NT2/D1 (cell line): ENCODE measurements around the gene NHLH2.

Experiments
- DNase-seq: peaks from one replicate; pipeline ENCODE4 v3.0.0-alpha.2; 2011; ENCODE audit warnings: low read depth, low spot score
- H3K27me3 ChIP-seq: 2 replicates; pipeline ENCODE4 v1.6.0; 2011; ENCODE audit warnings: mild to moderate bottlenecking; ENCODE audit not compliant: insufficient read length, insufficient read depth
- H3K36me3 ChIP-seq: 2 replicates; pipeline ENCODE4 v1.6.1; 2011; ENCODE audit warnings: mild to moderate bottlenecking, low read length, mixed read lengths; ENCODE audit not compliant: insufficient read depth, insufficient read length
- H3K4me1 ChIP-seq: 2 replicates; pipeline ENCODE4 v1.5.1; 2011; ENCODE audit not compliant: insufficient read depth, insufficient read length
- H3K4me3 ChIP-seq: 2 replicates; pipeline ENCODE4 v1.5.1; 2011; ENCODE audit warnings: low read depth; ENCODE audit not compliant: insufficient read length
- H3K9ac ChIP-seq: 2 replicates; pipeline ENCODE4 v1.6.0; 2011; ENCODE audit warnings: low read depth; ENCODE audit not compliant: insufficient read length
- H3K9me3 ChIP-seq: 2 replicates; pipeline ENCODE4 v1.5.1; 2011; ENCODE audit warnings: mild to moderate bottlenecking, low read length; ENCODE audit not compliant: insufficient read depth
- SUZ12 ChIP-seq: IDR thresholded peaks from 2 replicates; pipeline ENCODE4 v1.6.1; 2011; ENCODE audit not compliant: insufficient read length, insufficient read depth; ENCODE audit errors: extremely low read depth
- YY1 ChIP-seq: IDR thresholded peaks from 2 replicates; pipeline ENCODE4 v1.6.1; 2011; ENCODE audit not compliant: insufficient read length, insufficient read depth
- ZNF274 ChIP-seq: IDR thresholded peaks from 2 replicates; pipeline ENCODE4 v1.6.1; 2011; ENCODE audit warnings: mild to moderate bottlenecking, low read depth, low read length

NHLH2 gene

DNA sequence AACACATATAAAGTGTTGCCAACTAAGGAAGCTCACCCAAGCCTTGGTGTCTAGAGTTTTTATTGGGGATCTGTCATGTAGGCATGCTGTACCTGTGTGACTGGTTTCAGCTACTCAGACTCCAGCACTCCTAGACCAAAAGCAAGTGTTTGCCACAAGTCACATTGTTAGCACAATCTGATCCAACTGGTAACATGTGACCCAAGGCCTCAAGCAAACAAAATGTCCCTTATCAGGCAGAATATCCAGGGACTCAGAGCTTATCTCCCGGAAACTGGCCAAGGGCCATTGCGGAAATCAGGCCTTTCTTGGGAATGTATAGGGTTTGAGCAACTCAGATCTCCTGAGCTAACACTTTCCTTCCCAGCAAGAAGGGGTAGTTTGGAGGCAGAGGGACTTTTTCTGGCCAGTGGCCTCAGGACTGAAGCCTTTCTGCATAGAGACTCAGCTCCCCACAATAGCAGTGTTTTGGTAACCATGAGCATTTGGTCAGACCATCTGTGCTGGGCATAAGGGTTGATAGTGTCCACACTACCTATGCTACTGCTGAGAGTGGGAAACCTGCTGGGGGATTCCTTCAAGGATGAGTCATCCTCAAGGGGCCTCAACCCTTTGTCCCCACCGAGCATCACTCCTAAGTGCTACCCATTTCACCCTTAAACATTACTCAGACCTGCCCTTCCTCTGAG is 29.6 kb downstream of the NHLH2 start:
- no peaks in the 10 kb centered on the region for H3K36me3 ChIP-seq
- H3K4me1 ChIP-seq, result no peaks in the 10 kb centered on the region
- no peaks in the 10 kb centered on the region for H3K9me3 ChIP-seq
- H3K9ac ChIP-seq, result no peak overlapping the region
- TF ChIP-seq ZNF274, result no peak
- TF ChIP-seq SUZ12, result no peak
- TF ChIP-seq YY1, result no peak
- no peak overlapping the region for H3K4me3 ChIP-seq
- H3K27me3 ChIP-seq, result no peaks in the 10 kb centered on the region
- no peak for DNase-seq

DNA sequence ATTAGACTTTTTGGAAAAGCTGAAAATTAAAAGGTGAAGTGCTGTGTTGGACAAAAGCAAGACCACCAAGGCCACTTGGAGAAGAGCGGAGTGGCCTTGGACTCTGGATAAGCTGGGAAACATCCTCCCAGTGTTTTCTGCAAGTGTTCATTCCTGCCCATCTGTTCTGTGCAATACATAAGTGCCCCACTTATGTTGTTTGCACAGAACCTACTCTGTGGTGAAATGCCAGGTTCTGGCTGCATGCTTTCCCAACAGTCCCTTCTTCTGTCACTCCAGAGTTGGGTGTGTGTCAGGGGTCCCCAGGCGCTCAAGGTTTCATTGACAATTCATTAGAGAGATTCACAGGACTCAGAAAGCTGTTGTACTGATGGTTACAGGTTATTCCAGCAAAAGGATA is 30.3 kb downstream of the NHLH2 start:
- Histone ChIP-seq H3K9me3 (no peaks in the 10 kb centered on the region), H3K9ac (no peak overlapping the region), H3K4me1 (no peaks in the 10 kb centered on the region), H3K4me3 (no peak overlapping the region), H3K27me3 (no peaks in the 10 kb centered on the region), H3K36me3 (no peaks in the 10 kb centered on the region)
- TF ChIP-seq ZNF274, result no peak
- TF ChIP-seq SUZ12, result no peak
- no peak for TF ChIP-seq YY1
- no peak for DNase-seq

DNA sequence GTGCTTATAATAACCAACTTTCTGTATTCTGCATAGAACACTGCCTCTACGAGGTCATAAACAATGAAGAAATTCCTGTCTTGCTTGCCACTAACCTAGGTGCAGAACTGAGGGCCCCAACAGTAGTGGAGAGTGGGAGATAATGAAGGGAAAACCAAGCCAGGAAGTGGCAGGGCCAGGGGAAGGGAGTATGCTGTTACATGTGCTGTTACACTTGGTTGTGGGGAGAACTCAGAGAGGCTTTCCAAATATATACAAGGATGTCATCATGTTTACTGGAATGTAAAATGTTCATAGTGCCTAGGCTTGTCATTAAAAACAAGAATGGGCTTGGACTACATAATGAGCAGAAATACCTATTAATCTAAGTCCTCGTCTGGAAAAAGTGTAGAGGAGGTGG is 31.1 kb downstream of the NHLH2 start:
- H3K9me3 ChIP-seq, result no peaks in the 10 kb centered on the region
- H3K9ac ChIP-seq, result no peak overlapping the region
- no peaks in the 10 kb centered on the region for H3K27me3 ChIP-seq
- no peak for DNase-seq
- no peak overlapping the region for H3K4me3 ChIP-seq
- no peaks in the 10 kb centered on the region for H3K36me3 ChIP-seq
- no peak for TF ChIP-seq SUZ12
- H3K4me1 ChIP-seq, result no peaks in the 10 kb centered on the region

DNA sequence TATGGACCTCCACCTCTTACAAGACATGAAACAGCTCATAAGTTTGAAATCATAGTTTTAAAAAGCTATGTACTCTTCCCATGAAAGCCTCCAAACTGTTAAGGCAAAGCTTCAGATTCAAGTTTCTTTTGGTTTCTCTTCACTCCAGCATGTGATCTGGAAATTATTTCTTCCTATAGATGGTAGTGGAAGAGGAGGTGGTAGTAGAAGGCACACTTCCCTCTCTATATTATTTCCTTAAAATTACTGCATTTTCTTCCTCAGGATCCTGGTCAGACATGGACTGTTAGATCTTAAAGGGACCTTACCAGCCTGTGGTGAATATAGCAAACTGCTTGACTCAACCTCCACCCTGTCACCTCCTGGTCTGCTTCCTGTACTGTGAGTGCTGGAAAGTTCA is 31.9 kb downstream of the NHLH2 start:
- DNase-seq, result no peak
- Histone ChIP-seq H3K9me3 (no peaks in the 10 kb centered on the region), H3K4me1 (no peaks in the 10 kb centered on the region), H3K36me3 (no peaks in the 10 kb centered on the region), H3K27me3 (no peaks in the 10 kb centered on the region), H3K4me3 (no peak overlapping the region), H3K9ac (no peak overlapping the region)
- TF ChIP-seq ZNF274 (no peak), YY1 (no peak), SUZ12 (no peak)

DNA sequence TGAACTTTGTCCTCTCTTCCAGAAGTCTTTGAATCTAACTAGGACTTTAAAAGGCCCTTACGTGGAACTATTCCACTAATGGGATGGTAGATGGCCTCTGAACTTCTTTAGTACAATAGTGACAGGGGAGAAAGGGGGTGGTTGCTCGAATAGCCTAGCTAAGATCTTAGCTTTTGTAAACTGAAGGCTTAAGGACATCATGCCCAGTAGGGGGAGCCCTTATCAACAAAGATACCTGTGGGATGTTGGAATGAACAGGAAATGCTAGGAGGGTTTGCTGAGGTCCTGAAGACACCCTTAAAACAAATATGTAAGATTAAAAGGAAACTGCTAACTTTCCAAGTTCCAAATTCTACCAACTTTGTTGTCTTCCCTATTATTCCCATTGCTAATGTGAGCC is 33.2 kb downstream of the NHLH2 start:
- peak; percentile 92 for DNase-seq
- Histone ChIP-seq H3K9ac (no peak overlapping the region), H3K36me3 (no peaks in the 10 kb centered on the region), H3K4me1 (no peaks in the 10 kb centered on the region), H3K9me3 (no peaks in the 10 kb centered on the region), H3K4me3 (no peak overlapping the region), H3K27me3 (no peaks in the 10 kb centered on the region)
- no peak for TF ChIP-seq SUZ12
- TF ChIP-seq ZNF274, result no peak
- no peak for TF ChIP-seq YY1

DNA sequence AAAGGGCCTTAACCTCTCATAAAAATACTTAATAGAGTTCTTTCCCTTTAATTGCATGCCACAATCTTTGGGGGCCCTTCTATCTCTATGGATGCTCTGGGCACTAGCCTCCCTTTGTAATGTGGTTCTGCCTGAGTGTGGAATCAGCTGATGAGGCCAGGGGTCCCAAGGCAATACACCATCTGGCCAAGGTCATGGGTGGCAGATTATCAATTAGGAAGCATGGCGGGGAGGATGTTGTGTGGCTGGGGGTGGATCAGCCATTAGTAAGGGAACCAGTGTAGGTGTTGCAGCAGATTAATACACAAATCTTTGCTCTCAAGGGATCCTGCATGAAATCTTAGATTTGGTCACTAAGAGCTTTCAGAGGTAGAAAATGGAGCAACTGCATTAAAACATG is 35.3 kb downstream of the NHLH2 start:
- H3K9me3 ChIP-seq, result no peaks in the 10 kb centered on the region
- no peaks in the 10 kb centered on the region for H3K27me3 ChIP-seq
- no peaks in the 10 kb centered on the region for H3K4me1 ChIP-seq
- H3K4me3 ChIP-seq, result no peak overlapping the region
- H3K36me3 ChIP-seq, result no peaks in the 10 kb centered on the region
- H3K9ac ChIP-seq, result no peak overlapping the region
- no peak for TF ChIP-seq ZNF274
- TF ChIP-seq SUZ12, result no peak
- TF ChIP-seq YY1, result no peak
- DNase-seq, result no peak

DNA sequence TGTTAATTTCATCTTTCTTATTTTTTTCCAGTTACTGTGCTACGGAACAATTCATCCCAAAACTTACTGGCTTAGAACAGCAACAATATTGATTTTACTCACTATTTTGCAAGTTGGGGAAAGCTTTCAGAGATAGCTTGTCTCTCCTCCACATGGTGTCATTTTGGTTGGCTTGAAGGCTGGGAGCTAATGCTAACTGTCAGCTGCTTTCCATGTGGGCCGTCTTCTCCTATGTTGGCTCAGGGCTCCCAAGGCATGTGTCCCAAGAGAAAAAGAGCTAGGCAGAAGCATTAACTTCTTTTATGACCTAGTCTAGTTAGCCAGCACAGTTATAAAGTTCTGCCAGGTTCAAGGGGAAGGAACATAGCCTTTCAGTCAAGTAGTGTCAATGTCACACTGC is 38.5 kb downstream of the NHLH2 start:
- TF ChIP-seq SUZ12 (no peak), YY1 (no peak), ZNF274 (no peak)
- H3K9me3 ChIP-seq, result no peaks in the 10 kb centered on the region
- DNase-seq, result no peak
- no peaks in the 10 kb centered on the region for H3K27me3 ChIP-seq
- H3K36me3 ChIP-seq, result no peaks in the 10 kb centered on the region
- H3K4me1 ChIP-seq, result no peaks in the 10 kb centered on the region
- no peak overlapping the region for H3K9ac ChIP-seq
- H3K4me3 ChIP-seq, result no peak overlapping the region

DNA sequence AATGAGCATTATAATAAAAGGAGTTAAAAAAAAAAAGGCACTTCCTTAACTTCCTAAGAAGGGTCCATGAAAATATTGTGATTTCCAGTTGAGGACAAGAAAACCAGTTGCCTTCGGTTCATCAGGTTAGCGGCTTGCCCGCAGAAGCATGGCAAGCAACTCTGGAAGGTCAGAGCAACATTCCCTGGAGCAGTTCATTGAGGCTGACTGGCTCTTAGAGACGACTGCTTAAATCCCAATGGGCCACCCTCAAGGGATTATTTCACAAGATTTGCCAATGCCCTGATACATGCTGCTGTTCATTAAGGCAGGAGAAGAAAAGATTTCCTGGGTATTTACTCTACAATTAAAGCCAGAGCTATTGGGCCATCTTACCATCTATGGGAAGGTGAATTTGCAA is 43.4 kb downstream of the NHLH2 start:
- Histone ChIP-seq H3K4me3 (no peak overlapping the region), H3K9me3 (no peaks in the 10 kb centered on the region), H3K9ac (no peak overlapping the region), H3K4me1 (no peaks in the 10 kb centered on the region), H3K27me3 (no peaks in the 10 kb centered on the region), H3K36me3 (no peaks in the 10 kb centered on the region)
- TF ChIP-seq ZNF274 (no peak), YY1 (no peak)
- no peak for DNase-seq
